ENCODE results near the gene GEN1.

GEN1 gene

GRCh38 chr2:17735864-17736263 is 18.1 kb upstream of the GEN1 start:
- Histone ChIP-seq H3K9ac (ENCODE audit: low read length) (no peak overlapping the region), H2AFZ (ENCODE audit: low read depth, low read length, severe bottlenecking) (no peak overlapping the region), H3K79me2 (ENCODE audit: insufficient read depth, low read length) (peaks cover 6% of the 10 kb centered on the region; the same call in 1 of the 2 replicates), H3K4me3 (ENCODE audit: insufficient read depth, low read length, poor library complexity, severe bottlenecking) (no peak overlapping the region), H3K9me3 (ENCODE audit: insufficient read depth, low read length) (no peaks in the 10 kb centered on the region), H3K4me2 (ENCODE audit: low read depth, low read length, poor library complexity, severe bottlenecking) (no peak overlapping the region), H3K36me3 (ENCODE audit: low read length) (peaks cover 58% of the 10 kb centered on the region), H3F3A (ENCODE audit: insufficient read depth) (no peaks in the 10 kb centered on the region; the same call in 1 of the 2 replicates), H4K20me1 (ENCODE audit: low read depth, low read length) (no peaks in the 10 kb centered on the region), H3K27me3 (ENCODE audit: low read length) (no peaks in the 10 kb centered on the region), H3K27ac (ENCODE audit: low read depth, low read length) (no peak overlapping the region), H3K9me2 (replicated peaks; ENCODE audit: insufficient read depth, low read length) (no peaks in the 10 kb centered on the region)
- TF ChIP-seq, protein P1, sequence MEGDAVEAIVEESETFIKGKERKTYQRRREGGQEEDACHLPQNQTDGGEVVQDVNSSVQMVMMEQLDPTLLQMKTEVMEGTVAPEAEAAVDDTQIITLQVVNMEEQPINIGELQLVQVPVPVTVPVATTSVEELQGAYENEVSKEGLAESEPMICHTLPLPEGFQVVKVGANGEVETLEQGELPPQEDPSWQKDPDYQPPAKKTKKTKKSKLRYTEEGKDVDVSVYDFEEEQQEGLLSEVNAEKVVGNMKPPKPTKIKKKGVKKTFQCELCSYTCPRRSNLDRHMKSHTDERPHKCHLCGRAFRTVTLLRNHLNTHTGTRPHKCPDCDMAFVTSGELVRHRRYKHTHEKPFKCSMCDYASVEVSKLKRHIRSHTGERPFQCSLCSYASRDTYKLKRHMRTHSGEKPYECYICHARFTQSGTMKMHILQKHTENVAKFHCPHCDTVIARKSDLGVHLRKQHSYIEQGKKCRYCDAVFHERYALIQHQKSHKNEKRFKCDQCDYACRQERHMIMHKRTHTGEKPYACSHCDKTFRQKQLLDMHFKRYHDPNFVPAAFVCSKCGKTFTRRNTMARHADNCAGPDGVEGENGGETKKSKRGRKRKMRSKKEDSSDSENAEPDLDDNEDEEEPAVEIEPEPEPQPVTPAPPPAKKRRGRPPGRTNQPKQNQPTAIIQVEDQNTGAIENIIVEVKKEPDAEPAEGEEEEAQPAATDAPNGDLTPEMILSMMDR (IDR thresholded peaks at IDR 0.05; ENCODE audit: insufficient read depth, low read length, poor library complexity, severe bottlenecking) = no peak
- no peak for TF ChIP-seq EZH2phosphoT487 (conservative IDR thresholded peaks at IDR 0.05; ENCODE audit: low read length)

DNA sequence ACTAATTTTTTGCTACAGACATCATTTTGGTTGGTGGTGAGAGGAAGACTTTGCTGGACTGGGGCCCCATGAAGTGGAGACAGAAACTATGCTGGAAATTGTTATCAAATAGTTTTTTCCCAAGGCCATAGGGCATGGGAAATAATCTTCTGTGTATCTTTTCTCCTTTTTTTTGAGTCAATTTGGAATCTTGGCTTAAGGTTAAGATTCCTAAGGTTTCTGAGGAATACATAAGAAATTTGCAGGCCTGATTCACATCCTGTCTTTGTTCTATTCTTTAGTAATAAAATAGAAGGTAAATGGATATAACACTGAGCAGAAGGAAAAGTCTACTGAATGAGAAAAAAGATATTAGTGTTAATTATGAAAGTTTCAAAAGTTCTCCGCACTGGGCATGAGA is 16.9 kb upstream of the GEN1 start:
- H3K27me3 ChIP-seq (ENCODE audit: low read length) = no peaks in the 10 kb centered on the region
- H3K9me2 ChIP-seq (replicated peaks; ENCODE audit: insufficient read depth, low read length) = no peaks in the 10 kb centered on the region
- no peak for TF ChIP-seq EZH2phosphoT487 (conservative IDR thresholded peaks at IDR 0.05; ENCODE audit: low read length)
- TF ChIP-seq, protein P1 (IDR thresholded peaks at IDR 0.05; ENCODE audit: insufficient read depth, low read length, poor library complexity, severe bottlenecking) = no peak
- no peak overlapping the region for H3K4me2 ChIP-seq (ENCODE audit: low read depth, low read length, poor library complexity, severe bottlenecking)
- peaks cover 9% of the 10 kb centered on the region; the same call in 1 of the 2 replicates for H3K79me2 ChIP-seq (ENCODE audit: insufficient read depth, low read length)
- no peaks in the 10 kb centered on the region for H4K20me1 ChIP-seq (ENCODE audit: low read depth, low read length)
- H2AFZ ChIP-seq (ENCODE audit: low read depth, low read length, severe bottlenecking) = no peak overlapping the region
- H3F3A ChIP-seq (ENCODE audit: insufficient read depth) = no peaks in the 10 kb centered on the region; the same call in 1 of the 2 replicates
- no peak overlapping the region for H3K4me3 ChIP-seq (ENCODE audit: insufficient read depth, low read length, poor library complexity, severe bottlenecking)
- H3K27ac ChIP-seq (ENCODE audit: low read depth, low read length) = no peak overlapping the region
- no peak overlapping the region for H3K9ac ChIP-seq (ENCODE audit: low read length)
- peaks cover 49% of the 10 kb centered on the region for H3K36me3 ChIP-seq (ENCODE audit: low read length)
- no peaks in the 10 kb centered on the region for H3K9me3 ChIP-seq (ENCODE audit: insufficient read depth, low read length)

- H3K4me2 ChIP-seq (ENCODE audit: low read depth, low read length, poor library complexity, severe bottlenecking) = no peak overlapping the region
- no peaks in the 10 kb centered on the region for H3K9me3 ChIP-seq (ENCODE audit: insufficient read depth, low read length)
- H3K27ac ChIP-seq (ENCODE audit: low read depth, low read length) = no peak overlapping the region
- TF ChIP-seq, protein P1 (IDR thresholded peaks at IDR 0.05; ENCODE audit: insufficient read depth, low read length, poor library complexity, severe bottlenecking) = no peak
- no peak for TF ChIP-seq EZH2phosphoT487 (conservative IDR thresholded peaks at IDR 0.05; ENCODE audit: low read length)
- H4K20me1 ChIP-seq (ENCODE audit: low read depth, low read length) = no peaks in the 10 kb centered on the region
- H2AFZ ChIP-seq (ENCODE audit: low read depth, low read length, severe bottlenecking) = no peak overlapping the region
- peaks cover 6% of the 10 kb centered on the region for H3F3A ChIP-seq (ENCODE audit: insufficient read depth)
- peaks cover 9% of the 10 kb centered on the region; the same call in 1 of the 2 replicates for H3K79me2 ChIP-seq (ENCODE audit: insufficient read depth, low read length)
- H3K27me3 ChIP-seq (ENCODE audit: low read length) = no peaks in the 10 kb centered on the region
- H3K4me3 ChIP-seq (ENCODE audit: insufficient read depth, low read length, poor library complexity, severe bottlenecking) = no peak overlapping the region
- peaks cover 46% of the 10 kb centered on the region; the same call in 1 of the 2 replicates for H3K36me3 ChIP-seq (ENCODE audit: low read length)
- no peaks in the 10 kb centered on the region for H3K9me2 ChIP-seq (replicated peaks; ENCODE audit: insufficient read depth, low read length)
- H3K9ac ChIP-seq (ENCODE audit: low read length) = no peak overlapping the region
Measured at GRCh38 chr2:17740203-17740602, 13.7 kb upstream of the GEN1 start.
